Tongue (tissue), 2 donors: Measurements from ENCODE around the gene SRRT. TPM values are rescaled to one million over a fixed set of nuclear protein-coding genes. Genes with fewer than 3 reads are reported as not detected.
"Not testable (repeated sequence)": the region's sequence is repeated elsewhere in the genome, so short reads cannot be mapped to it uniquely, and the experiment has no call there.

Source experiments
- DNase-seq: peaks from one replicate; pipeline ENCODE4 v3.0.0-alpha.2; 2015
- total RNA-seq: library from RNA; depleted of rRNA; stranded (reverse); fragments of >200 nt; gene quantifications from one replicate; pipeline ENCODE4 v1.2.3, GENCODE V29; 2014

The SRRT gene
- total RNA-seq, 1 donor from 2014 or later: 54.8 TPM

- DNase-seq: peak; percentile 90
Measured at GRCh38 chr7:100894860-100895700, 20.2 kb downstream of the SRRT start.

GRCh38 chr7:100895701-100895955, 20.7 kb downstream of the SRRT start, which contains the start of gene ACHE:
Gene ACHE (minus strand): TSS chr7:100895888. CDS start chr7:100894232, 1,656 bp downstream.
- DNase-seq: no peak

GRCh38 chr7:100895956-100896731, 21.2 kb downstream of the SRRT start:
- peak; percentile 75 for DNase-seq

GRCh38 chr7:100896732-100897608, 22.1 kb downstream of the SRRT start:
- peak; percentile 43 for DNase-seq

GRCh38 chr7:100897772-100898454, 23.0 kb downstream of the SRRT start:
- no peak for DNase-seq

GRCh38 chr7:100899432-100899831, 24.5 kb downstream of the SRRT start:
- no peak for DNase-seq

- DNase-seq: no peak
Measured at GRCh38 chr7:100900978-100901377, 26.1 kb downstream of the SRRT start.

- DNase-seq: no peak
Measured at GRCh38 chr7:100901921-100902332, 27.0 kb downstream of the SRRT start.

- DNase-seq: no peak
Measured at GRCh38 chr7:100902638-100903037, 27.7 kb downstream of the SRRT start.

GRCh38 chr7:100908512-100908911, 33.6 kb downstream of the SRRT start:
- no peak for DNase-seq

GRCh38 chr7:100910443-100910842, 35.5 kb downstream of the SRRT start:
- DNase-seq: not testable (repeated sequence)

GRCh38 chr7:100911484-100911883, 36.6 kb downstream of the SRRT start:
- DNase-seq: no peak

GRCh38 chr7:100914208-100914878, 39.4 kb downstream of the SRRT start:
- no peak for DNase-seq

- DNase-seq: no peak
Measured at GRCh38 chr7:100914879-100915447, 40.1 kb downstream of the SRRT start.

GRCh38 chr7:100919335-100919734, 44.4 kb downstream of the SRRT start:
- DNase-seq: not testable (repeated sequence)

GRCh38 chr7:100919779-100920437, 45.0 kb downstream of the SRRT start:
- not testable (repeated sequence) for DNase-seq

GRCh38 chr7:100921039-100921438, 46.1 kb downstream of the SRRT start:
- no peak for DNase-seq

- not testable (repeated sequence) for DNase-seq
Measured at GRCh38 chr7:100923616-100924015, 48.7 kb downstream of the SRRT start.

GRCh38 chr7:100929808-100930174, 54.9 kb downstream of the SRRT start:
- DNase-seq: no peak

- DNase-seq: no peak
Measured at GRCh38 chr7:100933734-100934133, 58.8 kb downstream of the SRRT start.
